Measurements from ENCODE around the gene MEGF11.
"Not testable (repeated sequence)": the region's sequence is repeated elsewhere in the genome, so short reads cannot be mapped to it uniquely, and the experiment has no call there.

MEGF11 gene

DNA sequence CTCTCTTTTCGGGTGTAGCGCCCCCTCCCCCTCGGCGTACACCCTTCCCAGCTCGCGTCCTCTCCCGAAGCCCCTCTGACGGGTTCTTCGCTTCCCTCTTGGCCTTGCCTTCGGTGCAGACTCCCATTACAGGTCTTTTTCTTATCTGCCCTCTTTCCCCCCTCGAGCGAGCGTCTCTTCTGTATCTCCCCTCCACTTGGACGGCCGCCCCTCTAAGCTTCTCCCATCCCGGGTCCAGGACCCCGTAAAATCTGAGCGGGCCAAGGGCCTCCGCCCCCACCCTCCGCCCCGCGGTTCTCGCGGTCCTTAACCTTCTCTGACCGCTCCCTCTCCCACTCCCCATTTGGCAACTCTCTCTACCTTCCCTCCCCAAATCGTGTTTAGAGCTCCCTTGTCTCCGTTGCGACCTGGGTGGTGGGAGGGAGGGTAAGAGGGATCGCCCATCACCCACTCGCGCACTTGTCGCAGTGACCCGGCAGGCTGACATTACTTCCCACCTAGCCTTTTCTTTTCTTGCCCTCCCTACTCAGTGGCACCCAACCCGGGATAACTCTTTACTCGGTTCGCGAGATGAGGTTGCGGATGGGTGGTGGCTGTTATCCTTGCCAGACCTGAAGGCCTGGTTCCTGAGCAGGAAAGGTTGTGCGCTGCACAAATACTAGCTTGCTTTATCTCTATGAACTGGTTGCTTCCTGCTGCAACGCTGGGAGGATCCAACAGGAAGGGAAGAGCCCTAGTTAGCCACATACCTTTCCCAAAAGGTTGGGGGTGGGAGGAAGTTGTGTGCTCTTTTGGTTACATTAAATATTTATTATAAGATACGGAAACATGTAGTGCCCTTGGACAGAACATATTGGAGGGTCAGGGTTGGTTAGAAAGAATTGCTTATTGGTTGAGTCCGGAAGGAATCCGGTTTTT is 383.3 kb downstream of the MEGF11 start:
- DNase-seq: peak; percentile 28

DNA sequence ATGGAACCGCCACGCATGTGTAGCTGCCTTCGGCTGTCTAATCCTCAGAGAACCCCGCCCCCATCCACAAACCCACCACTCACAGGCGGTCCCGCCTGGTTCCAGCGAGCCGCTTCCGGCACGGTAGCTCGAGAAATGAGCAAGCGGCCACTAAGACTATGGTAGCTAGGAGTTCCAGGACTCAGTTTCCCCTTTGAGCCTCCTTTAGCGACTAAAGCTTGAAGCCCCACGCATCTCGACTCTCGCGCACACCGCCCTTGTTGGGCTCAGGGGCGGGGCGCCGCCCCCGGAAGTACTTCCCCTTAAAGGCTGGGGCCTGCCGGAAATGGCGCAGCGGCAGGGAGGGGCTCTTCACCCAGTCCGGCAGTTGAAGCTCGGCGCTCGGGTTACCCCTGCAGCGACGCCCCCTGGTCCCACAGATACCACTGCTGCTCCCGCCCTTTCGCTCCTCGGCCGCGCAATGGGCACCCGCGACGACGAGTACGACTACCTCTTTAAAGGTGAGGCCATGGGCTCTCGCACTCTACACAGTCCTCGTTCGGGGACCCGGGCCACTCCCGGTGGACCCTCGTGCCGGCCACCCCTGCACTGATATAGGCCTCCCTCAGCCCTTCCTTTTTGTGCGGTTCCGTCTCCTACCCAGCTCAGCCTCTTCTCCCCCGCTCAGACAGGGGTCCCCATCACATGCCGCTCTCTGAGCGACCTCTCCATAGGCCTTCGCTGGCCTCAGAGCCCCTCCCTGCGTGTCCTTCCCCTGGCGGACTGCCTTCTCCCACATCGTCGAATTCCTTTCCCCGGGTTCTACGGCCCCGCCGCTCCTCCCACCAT is 384.2 kb downstream of the MEGF11 start, which contains the start of gene RAB11A:
Gene RAB11A (plus strand): TSS at position 366 of the 828 bp plus-strand sequence. CDS start 95 bp downstream, at position 461.
- DNase-seq: peak; percentile 95

DNA sequence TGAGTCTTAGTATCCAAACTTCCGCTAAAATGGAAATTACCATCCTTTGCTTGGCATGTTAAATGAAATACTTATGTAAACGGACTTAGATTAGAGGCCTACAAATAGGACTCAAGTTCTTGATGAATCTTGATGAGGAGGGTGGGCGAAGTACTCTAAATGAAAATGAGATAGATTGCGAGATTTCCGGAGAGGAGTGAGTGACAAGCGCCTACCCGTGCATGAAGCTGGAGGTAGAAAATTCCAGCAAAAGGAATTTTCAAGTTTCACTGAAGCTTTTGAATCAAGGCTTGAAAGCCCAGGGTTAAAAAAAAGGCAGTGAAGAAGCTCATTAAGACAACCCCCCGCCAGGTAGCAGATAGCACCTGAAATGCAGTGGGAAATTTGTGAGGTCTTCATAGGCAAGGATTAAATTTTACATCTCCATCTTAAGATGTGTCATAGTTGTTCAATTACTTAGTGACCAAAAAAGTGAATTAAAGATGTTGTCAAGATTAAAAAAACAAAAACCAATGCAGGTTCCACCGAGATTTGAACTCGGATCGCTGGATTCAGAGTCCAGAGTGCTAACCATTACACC is 384.9 kb downstream of the MEGF11 start:
- DNase-seq: no peak

GRCh38 chr15:65867933-65868332 is 385.6 kb downstream of the MEGF11 start:
- DNase-seq: not testable (repeated sequence)

GRCh38 chr15:65867244-65867643 is 386.3 kb downstream of the MEGF11 start:
- DNase-seq: no peak

DNA sequence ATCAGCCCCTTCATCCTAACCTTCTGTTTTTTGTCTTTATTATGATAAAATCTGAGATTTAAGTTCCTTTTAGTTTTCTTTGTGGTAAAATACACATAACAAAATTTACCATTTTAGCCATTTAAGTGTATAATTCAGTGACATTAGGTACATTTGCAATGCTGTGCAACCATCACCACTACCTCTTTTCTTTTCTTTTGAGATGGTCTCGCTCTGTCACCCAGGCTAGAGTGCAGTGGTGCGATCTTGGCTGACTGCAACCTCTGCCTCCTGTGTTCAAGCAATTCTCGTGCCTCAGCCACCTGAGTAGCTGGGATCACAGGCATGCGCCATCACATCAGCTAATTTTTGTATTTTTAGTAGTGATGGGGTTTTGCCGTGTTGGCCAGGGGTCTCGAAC is 390.4 kb downstream of the MEGF11 start:
- DNase-seq: no peak

DNA sequence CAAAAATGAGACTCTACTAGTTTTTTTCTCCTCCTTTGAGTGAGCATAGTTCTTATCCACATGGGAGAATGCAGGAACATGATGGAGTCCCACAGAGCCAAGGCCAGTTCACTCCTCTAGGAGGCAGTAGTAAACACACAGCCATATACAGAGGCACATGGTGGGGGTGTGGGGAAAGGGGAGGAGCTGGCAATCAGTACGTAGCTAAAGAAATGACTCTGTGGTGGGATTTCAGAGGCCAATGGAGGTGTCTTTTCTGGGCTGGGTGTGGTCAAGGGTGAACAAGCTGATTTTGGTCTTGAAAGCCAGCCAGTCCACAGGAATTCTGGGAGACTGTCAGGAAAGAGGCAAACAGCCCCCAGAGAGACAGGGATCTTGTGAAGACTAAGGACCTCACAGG is 390.9 kb downstream of the MEGF11 start:
- DNase-seq: peak; percentile 74

GRCh38 chr15:65857718-65858402 is 395.7 kb downstream of the MEGF11 start:
- no peak for DNase-seq

DNA sequence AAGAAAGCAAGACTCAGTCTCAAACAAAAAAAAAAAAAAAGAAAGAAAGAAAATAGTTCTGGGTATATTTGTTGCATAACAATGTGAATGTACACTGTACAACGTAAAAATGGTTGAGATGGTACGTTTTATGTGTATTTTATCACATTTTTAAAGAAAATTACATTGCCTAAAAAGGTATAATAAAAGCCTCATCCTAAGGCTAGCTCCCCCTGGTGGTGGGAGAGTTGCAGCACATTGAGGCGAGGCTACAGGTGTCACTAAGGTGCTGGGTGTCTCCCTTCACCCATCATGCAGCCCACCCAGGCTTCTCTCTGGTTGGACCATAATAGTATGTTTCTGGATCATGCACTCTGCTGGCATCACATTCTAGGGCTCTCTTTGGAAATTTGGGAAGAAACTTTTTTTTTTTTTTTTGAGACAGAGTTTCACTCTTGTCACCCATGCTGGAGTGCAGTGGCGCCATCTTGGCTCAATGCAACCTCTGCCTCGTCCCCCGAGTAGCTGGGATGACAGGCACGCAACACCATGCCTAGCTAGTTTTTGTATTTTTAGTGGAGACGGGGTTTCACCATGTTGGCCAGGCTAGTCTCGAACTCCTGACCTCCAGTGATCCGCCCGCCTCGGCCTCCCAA is 396.6 kb downstream of the MEGF11 start:
- DNase-seq: peak; percentile 84

DNA sequence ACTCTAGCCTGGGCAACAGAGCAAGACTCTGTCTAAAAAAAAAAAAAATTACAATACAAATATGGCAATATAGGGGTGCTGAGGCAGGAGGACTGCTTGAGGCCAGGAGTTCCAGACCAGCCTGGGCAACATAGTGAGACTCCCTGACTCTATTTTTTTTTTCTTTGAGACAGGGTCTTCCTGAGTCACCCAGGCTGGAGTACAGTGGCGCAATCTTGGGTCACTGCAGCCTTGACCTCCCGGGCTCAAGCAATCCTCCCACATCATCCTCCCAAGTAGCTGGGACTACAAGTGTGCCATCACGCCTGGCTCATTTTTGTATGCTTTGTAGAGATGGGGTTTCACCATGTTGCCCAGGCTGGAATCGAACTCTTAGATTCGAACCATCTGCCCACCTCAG is 401.6 kb downstream of the MEGF11 start:
- no peak for DNase-seq

DNA sequence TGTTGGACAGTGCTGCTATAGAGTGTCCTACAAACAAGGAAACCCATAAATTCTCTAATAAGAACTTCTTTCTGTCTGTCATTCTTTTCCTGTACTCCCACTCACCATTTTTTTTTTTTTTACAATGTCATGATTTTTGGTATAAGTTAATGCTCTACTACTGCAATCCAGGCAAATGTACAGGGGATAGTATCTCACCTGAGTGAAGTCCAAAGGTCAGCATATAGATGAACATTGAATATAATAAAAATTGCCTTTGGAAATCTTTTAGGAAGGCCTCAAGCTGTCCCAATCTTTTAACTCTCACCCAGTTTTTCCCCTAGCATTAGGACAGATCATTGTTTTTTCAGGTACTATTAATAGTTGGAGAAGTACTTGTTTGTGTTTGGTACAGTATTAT is 405.6 kb downstream of the MEGF11 start:
- DNase-seq: no peak

- no peak for DNase-seq
Observed at GRCh38 chr15:65845826-65846519, 407.6 kb downstream of the MEGF11 start.
